Measurements from ENCODE around the gene CNBD2.

The CNBD2 gene

DNA sequence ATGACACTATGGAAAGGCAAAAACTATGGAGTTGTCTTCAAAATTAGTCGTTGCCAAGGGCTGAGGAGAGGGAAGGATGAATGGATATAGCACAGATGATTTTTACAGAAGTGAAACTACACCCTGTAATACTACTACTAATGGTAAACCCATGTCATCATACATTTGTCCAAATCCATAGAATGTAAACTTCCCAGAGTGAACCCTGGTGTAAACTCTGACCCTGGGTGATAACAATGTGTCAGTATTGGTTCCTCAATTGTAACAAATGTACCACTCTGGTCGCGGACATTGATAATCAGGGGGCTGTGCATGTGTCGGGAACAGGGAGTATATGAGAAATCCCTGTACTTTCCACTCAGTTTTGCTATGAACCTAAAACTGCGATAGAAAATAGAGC is 72.2 kb downstream of the CNBD2 start:
- TF ChIP-seq KLF9 (tag by site-specific recombination; IDR thresholded peaks at IDR 0.05; ENCODE audit: low read depth) (no peak), ZNF24 (tag by site-specific recombination; IDR thresholded peaks at IDR 0.05) (no peak), ZNF433 (tag by site-specific recombination; IDR thresholded peaks at IDR 0.05; ENCODE audit: low read depth) (no peak), OSR2 (tag by site-specific recombination; IDR thresholded peaks at IDR 0.05) (no peak), GLI2 (tag by site-specific recombination; IDR thresholded peaks at IDR 0.05; ENCODE audit: borderline replicate concordance, low read depth) (no peak)
- TF ChIP-seq, protein P1, sequence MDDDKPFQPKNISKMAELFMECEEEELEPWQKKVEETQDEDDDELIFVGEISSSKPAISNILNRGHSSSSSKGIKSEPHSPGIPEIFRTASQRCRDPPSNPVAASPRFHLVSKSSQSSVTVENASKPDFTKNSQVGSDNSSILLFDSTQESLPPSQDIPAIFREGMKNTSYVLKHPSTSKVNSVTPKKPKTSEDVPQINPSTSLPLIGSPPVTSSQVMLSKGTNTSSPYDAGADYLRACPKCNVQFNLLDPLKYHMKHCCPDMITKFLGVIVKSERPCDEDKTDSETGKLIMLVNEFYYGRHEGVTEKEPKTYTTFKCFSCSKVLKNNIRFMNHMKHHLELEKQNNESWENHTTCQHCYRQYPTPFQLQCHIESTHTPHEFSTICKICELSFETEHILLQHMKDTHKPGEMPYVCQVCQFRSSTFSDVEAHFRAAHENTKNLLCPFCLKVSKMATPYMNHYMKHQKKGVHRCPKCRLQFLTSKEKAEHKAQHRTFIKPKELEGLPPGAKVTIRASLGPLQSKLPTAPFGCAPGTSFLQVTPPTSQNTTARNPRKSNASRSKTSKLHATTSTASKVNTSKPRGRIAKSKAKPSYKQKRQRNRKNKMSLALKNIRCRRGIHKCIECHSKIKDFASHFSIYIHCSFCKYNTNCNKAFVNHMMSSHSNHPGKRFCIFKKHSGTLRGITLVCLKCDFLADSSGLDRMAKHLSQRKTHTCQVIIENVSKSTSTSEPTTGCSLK (tag by site-specific recombination; IDR thresholded peaks at IDR 0.05): no peak
- TF ChIP-seq, protein P2, sequence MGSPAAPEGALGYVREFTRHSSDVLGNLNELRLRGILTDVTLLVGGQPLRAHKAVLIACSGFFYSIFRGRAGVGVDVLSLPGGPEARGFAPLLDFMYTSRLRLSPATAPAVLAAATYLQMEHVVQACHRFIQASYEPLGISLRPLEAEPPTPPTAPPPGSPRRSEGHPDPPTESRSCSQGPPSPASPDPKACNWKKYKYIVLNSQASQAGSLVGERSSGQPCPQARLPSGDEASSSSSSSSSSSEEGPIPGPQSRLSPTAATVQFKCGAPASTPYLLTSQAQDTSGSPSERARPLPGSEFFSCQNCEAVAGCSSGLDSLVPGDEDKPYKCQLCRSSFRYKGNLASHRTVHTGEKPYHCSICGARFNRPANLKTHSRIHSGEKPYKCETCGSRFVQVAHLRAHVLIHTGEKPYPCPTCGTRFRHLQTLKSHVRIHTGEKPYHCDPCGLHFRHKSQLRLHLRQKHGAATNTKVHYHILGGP (tag by site-specific recombination; IDR thresholded peaks at IDR 0.05): no peak
- CTCF ChIA-PET: interaction anchor here (0.8 kb wide), 1 partner anchor 11 kb away, joined by 3 read pairs; no protein-coding TSS in a partner anchor
- no peaks in the 10 kb centered on the region for H3K9me3 ChIP-seq (ENCODE audit: control insufficient read depth, insufficient read depth, low read depth, low read length)
- no peak overlapping the region for H3K27ac ChIP-seq (ENCODE audit: extremely low read depth, low read depth, low read length)
- 0 out of 2 replicates have a peak, but pooled peaks cover 3% of the 10 kb centered on the region for H3K4me1 ChIP-seq (ENCODE audit: control insufficient read depth, insufficient read depth, low read length)
- POLR2A ChIA-PET: no interaction called here
- H3K4me3 ChIP-seq (ENCODE audit: low read depth, low read length): no peak overlapping the region
- peaks cover 0 to 9% of the 10 kb centered on the region in 2 experiments; a peak in 1 of 3 replicates for H3K36me3 ChIP-seq (ENCODE audit: control insufficient read depth in 2 of 2, insufficient read depth in 1 of 2, low read length in 2 of 2)

DNA sequence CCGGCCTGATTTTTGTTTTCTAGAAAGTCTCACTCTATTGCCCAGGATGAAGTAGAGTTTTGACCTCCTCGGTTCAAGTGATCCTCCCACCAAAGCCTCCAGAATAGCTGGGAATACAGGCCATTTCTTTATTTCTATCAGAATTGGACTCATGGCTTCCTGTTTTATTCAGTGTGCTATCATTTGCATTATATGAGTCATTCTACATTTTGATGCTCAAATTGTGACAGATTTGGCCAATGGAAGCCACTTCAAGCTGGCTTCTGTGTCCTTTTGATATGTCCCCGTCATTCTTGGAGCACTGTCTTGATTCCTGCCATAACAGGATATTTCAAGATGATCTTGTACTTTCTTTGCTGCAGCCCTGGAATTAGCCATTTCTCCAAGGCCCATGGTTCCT is 75.1 kb downstream of the CNBD2 start:
- H3K4me1 ChIP-seq (ENCODE audit: control insufficient read depth, insufficient read depth, low read length): no peaks in the 10 kb centered on the region
- H3K9me3 ChIP-seq (ENCODE audit: control insufficient read depth, insufficient read depth, low read depth, low read length): no peaks in the 10 kb centered on the region
- TF ChIP-seq, protein P3, sequence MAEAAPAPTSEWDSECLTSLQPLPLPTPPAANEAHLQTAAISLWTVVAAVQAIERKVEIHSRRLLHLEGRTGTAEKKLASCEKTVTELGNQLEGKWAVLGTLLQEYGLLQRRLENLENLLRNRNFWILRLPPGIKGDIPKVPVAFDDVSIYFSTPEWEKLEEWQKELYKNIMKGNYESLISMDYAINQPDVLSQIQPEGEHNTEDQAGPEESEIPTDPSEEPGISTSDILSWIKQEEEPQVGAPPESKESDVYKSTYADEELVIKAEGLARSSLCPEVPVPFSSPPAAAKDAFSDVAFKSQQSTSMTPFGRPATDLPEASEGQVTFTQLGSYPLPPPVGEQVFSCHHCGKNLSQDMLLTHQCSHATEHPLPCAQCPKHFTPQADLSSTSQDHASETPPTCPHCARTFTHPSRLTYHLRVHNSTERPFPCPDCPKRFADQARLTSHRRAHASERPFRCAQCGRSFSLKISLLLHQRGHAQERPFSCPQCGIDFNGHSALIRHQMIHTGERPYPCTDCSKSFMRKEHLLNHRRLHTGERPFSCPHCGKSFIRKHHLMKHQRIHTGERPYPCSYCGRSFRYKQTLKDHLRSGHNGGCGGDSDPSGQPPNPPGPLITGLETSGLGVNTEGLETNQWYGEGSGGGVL (tag by site-specific recombination; IDR thresholded peaks at IDR 0.05): no peak
- no peak for TF ChIP-seq SCRT2 (tag by site-specific recombination; IDR thresholded peaks at IDR 0.05)
- TF ChIP-seq REPIN1 (tag by site-specific recombination; IDR thresholded peaks at IDR 0.05; ENCODE audit: low read depth): no peak
- TF ChIP-seq ZNF423 (tag by site-specific recombination; IDR thresholded peaks at IDR 0.05): no peak
- no peak for TF ChIP-seq ZNF394 (tag by site-specific recombination; IDR thresholded peaks at IDR 0.05; ENCODE audit: borderline replicate concordance)
- no peak for TF ChIP-seq ZNF530 (tag by site-specific recombination; IDR thresholded peaks at IDR 0.05; ENCODE audit: low read depth)
- no peak for TF ChIP-seq ZNF621 (tag by site-specific recombination; IDR thresholded peaks at IDR 0.05)
- ChIA-PET POLR2A (no interaction called here), CTCF (interaction anchor here (0.7 to 0.8 kb wide), 2 partner anchors 51 to 81 kb away, joined by 3 read pairs; no protein-coding TSS in a partner anchor)
- peaks cover 0 to 20% of the 10 kb centered on the region in 2 experiments; a peak in 1 of 3 replicates for H3K36me3 ChIP-seq (ENCODE audit: control insufficient read depth in 2 of 2, insufficient read depth in 1 of 2, low read length in 2 of 2)
- no peak overlapping the region for H3K4me3 ChIP-seq (ENCODE audit: low read depth, low read length)
- H3K27ac ChIP-seq (ENCODE audit: extremely low read depth, low read depth, low read length): no peak overlapping the region

DNA sequence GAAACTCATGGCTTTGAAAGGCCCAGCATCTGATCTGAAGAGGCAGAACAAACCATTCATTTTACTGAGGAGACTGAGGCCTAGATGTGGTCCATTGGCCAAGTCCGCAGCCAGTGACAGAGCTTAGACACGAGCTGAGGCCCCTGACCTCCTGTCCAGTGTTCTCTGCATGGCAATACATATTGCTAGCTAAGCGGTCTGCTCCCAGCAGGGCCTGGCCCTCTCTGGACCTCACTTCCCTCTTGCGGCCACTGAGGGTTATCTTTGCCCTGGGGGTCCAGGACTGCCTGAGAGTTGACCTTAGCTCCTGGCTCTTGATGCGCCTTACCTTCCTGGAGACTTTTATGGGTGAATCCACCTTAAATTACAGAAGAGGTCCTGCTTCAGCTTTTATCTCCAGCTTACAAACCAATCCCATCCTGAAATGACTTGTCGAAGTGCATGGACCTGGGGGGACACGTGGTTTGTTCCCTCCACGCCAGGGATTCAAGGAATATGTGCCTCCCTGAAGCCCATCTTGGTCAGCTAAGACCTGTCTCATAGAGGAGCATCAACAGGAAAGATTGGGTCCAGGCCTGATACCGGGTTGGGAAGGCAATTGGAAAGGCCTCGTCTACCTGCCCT is 75.6 kb downstream of the CNBD2 start:
- CTCF ChIA-PET: interaction anchor here (0.7 to 0.8 kb wide), 2 partner anchors 51 to 81 kb away, joined by 3 read pairs; no protein-coding TSS in a partner anchor
- peaks cover 0 to 24% of the 10 kb centered on the region in 2 experiments; a peak in 1 of 3 replicates for H3K36me3 ChIP-seq (ENCODE audit: control insufficient read depth in 2 of 2, insufficient read depth in 1 of 2, low read length in 2 of 2)
- POLR2A ChIA-PET: interaction anchor here (0.5 kb wide), 2 partner anchors 994 to 1892 kb away, joined by 3 to 8 read pairs; no protein-coding TSS in a partner anchor
- H3K9me3 ChIP-seq (ENCODE audit: control insufficient read depth, insufficient read depth, low read depth, low read length): no peaks in the 10 kb centered on the region
- H3K4me1 ChIP-seq (ENCODE audit: control insufficient read depth, insufficient read depth, low read length): no peaks in the 10 kb centered on the region
- no peak overlapping the region for H3K4me3 ChIP-seq (ENCODE audit: low read depth, low read length)
- no peak overlapping the region for H3K27ac ChIP-seq (ENCODE audit: extremely low read depth, low read depth, low read length)
- no peak for TF ChIP-seq ZNF302 (tag by site-specific recombination; IDR thresholded peaks at IDR 0.05; ENCODE audit: low read depth)
- TF ChIP-seq ZNF221 (tag by site-specific recombination; IDR thresholded peaks at IDR 0.05; ENCODE audit: borderline replicate concordance): no peak
- no peak for TF ChIP-seq SP3 (tag by site-specific recombination; IDR thresholded peaks at IDR 0.05)
- no peak for TF ChIP-seq MEIS1 (CRISPR knock-in tag; IDR thresholded peaks at IDR 0.05; ENCODE audit: borderline replicate concordance)
- no peak for TF ChIP-seq ZNF155 (tag by site-specific recombination; IDR thresholded peaks at IDR 0.05)
- TF ChIP-seq, protein P1 (tag by site-specific recombination; IDR thresholded peaks at IDR 0.05): no peak
- TF ChIP-seq ZNF324 (tag by site-specific recombination; IDR thresholded peaks at IDR 0.05): no peak
